Stimulated activated CD4-positive, alpha-beta T cell treated with anti-CD3 and anti-CD28 coated beads, TNF-alpha, amount 100 ng/mL, for 1 hour (primary cell): ENCODE measurements around the gene WDR37.

ENCODE experiments used
- DNase-seq, 3 donors: peaks; one replicate each; pipeline ENCODE4 v3.0.0-alpha.2; 2020; ENCODE audit warnings: low read depth in 3 of 3, low spot score in 1 of 3

The WDR37 gene

GRCh38 chr10:1124796-1125195, 68.6 kb downstream of the WDR37 start:
- DNase-seq: no peak

GRCh38 chr10:1126461-1126860, 70.3 kb downstream of the WDR37 start:
- DNase-seq: no peak

GRCh38 chr10:1127629-1128028, 71.4 kb downstream of the WDR37 start:
- no peak for DNase-seq

DNA sequence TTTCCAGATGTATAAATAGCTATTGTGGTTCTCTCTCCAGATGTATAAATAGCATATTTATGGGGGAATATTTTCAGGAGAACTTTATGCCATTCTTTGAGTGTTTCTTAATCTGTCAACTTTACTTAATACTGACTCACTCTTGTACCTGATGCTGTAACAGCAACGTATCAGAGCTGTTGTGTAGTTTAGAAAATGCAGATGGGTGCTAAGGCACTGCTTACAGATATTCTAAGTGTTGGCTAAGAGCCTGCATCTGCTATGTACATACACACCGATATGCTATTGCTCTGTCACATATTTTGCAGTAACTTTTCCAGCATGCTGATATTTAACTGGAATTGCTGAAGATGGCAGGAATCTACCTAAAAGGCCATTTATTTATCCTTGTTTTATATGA, 71.9 kb downstream of the WDR37 start:
- no peak for DNase-seq

DNA sequence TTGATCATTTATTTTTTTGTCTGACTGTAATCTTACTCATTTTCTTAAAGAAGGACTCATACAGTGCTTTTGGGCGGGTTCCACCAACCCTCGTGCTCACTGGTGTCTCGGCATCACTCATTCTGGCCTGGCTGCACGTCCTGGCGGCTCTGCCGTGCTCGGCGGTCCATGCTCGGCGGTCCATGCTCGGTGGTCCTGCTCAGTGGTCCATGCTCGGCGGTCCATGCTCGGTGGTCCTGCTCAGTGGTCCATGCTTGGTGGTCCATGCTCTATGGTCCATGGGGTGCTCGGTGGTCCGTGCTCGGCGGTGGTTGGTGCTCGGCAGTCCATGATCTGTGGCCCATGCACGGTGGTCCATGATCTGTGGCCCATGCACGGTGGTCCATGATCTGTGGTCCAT, 72.5 kb downstream of the WDR37 start:
- DNase-seq: no peak

GRCh38 chr10:1130226-1130625, 74.0 kb downstream of the WDR37 start:
- DNase-seq: no peak

DNA sequence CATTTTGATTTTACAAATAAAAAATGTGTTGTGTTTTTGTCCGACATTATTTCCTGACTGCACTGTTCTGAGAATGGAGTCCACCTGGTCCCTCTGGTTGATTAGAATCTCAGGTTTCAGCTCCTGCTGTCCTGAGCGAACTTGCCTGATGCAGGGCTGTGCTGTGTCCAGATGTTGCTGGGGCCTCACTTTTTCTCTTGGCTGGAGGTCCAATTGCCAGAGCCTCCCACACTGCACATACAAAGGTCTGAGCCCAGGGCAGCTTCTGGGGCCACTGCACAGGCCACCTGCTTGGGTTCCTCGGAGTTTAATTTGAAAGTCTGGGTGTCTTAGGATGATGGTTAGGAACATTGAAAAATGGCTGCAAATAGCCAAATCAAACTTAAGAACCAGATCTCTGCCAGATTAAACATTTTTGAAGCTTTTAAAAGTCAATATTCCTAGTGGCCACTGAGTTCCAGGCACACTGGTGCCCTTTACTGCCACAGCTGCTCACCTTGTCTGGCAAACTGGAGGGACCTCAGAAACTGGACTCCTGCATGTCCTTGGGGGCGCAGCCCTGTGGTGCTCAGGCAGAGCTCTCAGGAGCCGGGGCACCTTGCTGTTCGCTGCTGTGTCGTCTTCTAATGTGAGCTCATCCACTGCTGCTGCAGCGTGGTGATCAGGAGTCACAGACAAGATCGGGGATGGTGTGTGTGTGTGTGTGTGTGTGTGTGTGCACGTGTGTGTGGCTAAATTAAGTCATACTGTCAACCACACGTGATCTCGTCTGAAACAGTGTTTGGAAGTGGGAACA, 75.0 kb downstream of the WDR37 start:
- DNase-seq: no peak

DNA sequence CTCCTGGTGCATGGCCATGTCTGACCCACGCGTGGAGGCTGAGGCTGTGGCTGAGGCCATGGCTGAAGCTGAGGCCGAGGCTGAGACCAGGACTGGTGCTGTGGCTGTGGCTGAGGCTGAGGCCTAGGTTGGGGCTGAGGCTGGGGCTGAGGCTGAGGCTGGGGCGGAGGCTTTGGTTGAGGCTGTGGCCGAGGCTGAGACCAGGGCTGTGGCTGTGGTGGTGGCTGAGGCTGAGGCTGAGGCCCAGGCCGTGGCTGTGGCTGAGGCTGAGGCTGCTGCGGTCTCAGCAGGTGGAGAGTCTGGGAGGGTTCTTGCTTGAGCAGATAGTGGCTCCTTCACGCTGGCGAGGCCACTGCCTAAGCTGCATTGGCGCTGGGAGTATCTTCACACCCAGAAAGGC, 76.4 kb downstream of the WDR37 start:
- no peak for DNase-seq

GRCh38 chr10:1133495-1134045, 77.4 kb downstream of the WDR37 start:
- no peak for DNase-seq

- DNase-seq: no peak
Observed at GRCh38 chr10:1134156-1134555, 78.0 kb downstream of the WDR37 start.

DNA sequence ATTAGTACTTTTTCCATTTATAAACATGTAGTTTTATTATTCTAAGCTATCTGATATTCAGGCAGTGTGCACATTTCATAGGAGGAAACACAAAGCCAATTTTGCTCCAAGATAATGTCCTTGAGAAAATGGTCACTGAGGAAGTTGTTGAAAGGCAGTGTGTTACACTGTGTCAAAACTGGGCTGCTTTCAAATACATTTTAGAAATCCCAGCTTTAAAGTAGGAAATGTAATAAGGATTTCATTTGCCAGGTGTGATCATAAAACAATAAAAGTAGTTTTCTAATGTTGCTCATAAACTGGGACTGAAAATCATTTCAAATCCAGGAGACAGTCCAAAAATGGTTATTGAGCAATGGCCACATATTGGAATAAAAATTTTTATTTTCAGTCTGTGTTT, 80.1 kb downstream of the WDR37 start:
- no peak for DNase-seq

DNA sequence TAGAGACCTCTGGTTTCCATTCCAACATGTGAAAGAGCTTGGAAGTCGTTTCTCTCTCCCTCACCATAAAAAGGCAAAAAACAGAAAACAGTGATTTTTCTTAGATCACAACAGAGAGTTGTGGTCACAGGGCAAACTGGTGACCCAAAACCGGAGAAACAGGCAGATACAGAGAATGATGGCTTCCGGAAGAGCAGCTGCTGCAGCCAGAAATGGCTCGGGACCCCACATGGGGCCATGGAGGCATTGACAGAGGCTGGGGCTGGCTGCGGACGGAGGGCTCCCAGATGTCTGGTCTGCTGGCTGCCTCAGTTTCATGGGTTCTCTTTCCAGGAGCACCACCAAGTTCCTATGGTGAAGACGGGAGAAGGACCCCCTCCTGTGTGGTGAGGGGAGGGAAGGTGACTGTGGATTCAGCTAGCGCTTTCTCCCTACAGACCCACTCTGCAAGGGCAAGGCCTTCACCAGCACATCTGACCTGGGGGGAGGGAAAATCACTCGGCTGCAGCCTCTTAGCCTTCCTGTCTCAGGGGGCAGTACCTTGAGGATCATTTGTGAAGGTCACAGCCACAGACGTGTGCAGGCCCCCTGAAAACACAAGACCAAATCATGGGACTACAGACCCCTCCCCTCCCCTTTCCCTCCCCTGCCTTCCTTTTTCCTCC, 81.4 kb downstream of the WDR37 start:
- DNase-seq: no peak

- no peak for DNase-seq
Observed at GRCh38 chr10:1138529-1138928, 82.3 kb downstream of the WDR37 start.

- DNase-seq: no peak
Observed at GRCh38 chr10:1141261-1141660, 85.1 kb downstream of the WDR37 start.

DNA sequence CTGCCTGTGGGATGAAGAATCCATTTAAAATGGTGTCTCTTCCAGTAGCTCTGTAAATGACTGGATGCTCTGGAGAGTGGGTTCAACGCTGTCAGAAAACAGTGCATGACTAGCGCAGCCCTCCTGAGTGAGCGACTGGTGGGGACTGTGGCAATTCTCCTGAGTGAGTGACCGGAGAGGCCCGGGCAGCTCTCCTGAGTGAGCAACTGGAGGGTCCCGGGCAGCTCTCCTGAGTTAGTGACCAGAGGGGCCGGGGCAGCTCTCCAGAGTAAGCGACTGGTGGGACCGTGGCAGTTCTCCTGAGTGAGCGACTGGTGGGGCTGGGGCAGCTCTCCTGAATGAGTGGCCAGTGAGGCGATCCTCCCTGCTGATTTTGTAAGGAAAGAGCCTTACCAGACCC, 85.5 kb downstream of the WDR37 start:
- no peak for DNase-seq

DNA sequence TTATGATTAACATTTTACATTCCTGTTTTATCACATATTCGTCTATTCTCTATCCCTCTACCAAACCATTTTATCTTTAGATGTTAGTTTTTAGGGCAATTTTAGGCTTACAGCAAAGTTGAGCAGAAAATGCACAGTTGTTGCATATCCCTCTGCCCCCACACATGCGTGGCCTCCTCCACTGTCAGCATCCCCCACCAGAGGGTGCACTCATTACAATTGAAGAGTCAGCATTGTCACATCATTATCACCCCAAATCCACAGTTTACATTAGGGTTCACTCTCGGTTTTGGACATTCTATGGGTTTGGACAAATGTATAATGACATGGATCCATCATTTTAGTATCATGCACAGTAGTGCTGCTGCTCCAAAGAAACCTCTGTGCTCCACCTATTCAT, 86.4 kb downstream of the WDR37 start:
- no peak for DNase-seq

DNA sequence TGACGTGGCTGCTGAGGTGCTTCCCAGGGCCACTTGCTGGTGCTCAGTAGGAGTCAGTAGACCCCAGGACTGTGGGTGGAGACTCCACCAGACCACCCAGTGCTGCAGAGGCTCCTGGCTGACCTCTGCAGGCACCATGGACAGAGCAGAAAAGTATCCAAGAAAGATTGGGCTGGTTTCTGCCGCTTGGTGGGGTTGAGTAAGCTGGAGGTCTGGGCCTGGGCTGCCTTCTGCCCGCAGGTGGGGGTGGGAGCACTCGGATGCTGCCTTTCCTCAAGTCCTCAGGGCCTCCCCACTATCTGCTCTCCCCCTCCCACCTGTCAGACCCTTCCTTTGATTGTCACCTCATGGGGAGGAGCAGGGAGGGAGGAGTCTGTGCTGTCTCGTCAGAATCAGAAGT, 91.6 kb downstream of the WDR37 start:
- no peak for DNase-seq

- no peak for DNase-seq
Observed at GRCh38 chr10:1148855-1149605, 92.8 kb downstream of the WDR37 start.

- no peak for DNase-seq
Observed at GRCh38 chr10:1149793-1150637, 93.8 kb downstream of the WDR37 start.

DNA sequence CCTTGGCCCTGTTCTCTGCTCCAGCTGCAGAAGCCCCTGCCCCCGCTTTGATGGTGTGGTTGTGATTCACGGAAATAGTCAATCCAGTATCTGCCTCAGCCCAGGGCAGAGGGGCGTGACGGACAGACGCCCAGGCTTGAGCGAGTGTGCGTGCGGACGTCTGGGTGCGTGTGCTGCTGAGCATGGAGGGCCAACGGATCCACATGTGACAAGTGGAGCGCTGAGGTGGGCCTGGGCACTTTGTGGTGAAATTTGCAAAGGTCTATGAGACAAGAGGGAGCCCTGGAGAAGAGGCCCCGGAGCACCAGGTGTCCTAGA, 94.4 kb downstream of the WDR37 start:
- DNase-seq: no peak
